Measurements from ENCODE around the gene SLC8A1. TPM values are rescaled to one million over a fixed set of nuclear protein-coding genes. Genes with fewer than 3 reads are reported as not detected.

The SLC8A1 gene
- total and polyA plus RNA-seq, 2 of the 13 experiments (the other 11 are each of a cell fraction or from before 2014, with no cell fraction given): not detected

DNA sequence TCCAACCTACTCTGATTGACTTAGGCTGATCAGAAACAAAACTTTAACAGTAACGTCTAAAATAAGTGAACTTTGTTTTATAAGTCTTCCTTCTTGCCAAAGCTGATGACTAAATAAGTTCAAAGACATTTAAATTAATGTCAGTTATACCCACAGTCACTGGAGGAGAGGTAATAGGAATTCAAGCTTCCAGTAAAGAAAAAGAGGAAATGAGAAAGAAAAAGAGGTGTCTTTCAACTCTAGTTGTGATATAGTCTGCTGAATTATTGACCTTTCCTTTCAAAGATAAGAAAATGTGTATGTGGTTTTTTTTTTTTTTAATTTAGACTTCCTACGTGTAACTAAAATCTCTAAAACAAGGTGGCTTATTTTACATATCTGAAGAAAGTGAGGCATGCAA lies 191.5 kb downstream of the SLC8A1 start (continued):
- TF ChIP-seq, protein P1, sequence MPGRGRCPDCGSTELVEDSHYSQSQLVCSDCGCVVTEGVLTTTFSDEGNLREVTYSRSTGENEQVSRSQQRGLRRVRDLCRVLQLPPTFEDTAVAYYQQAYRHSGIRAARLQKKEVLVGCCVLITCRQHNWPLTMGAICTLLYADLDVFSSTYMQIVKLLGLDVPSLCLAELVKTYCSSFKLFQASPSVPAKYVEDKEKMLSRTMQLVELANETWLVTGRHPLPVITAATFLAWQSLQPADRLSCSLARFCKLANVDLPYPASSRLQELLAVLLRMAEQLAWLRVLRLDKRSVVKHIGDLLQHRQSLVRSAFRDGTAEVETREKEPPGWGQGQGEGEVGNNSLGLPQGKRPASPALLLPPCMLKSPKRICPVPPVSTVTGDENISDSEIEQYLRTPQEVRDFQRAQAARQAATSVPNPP (CRISPR knock-in tag; IDR thresholded peaks at IDR 0.05): no peak
- no peak for TF ChIP-seq SUZ12 (IDR thresholded peaks at IDR 0.05; ENCODE audit: low read depth, low read length)
- no peak for TF ChIP-seq ZNF557 (CRISPR knock-in tag; IDR thresholded peaks at IDR 0.05)
- no peak for TF ChIP-seq ARNT (IDR thresholded peaks at IDR 0.05)
- TF ChIP-seq ONECUT2 (CRISPR knock-in tag; IDR thresholded peaks at IDR 0.05): no peak
- TF ChIP-seq EP300 (IDR thresholded peaks at IDR 0.05; ENCODE audit: low read depth in 2 of 2, low read length in 2 of 2): no peak
- TF ChIP-seq EP300 (CRISPR knock-in tag; IDR thresholded peaks at IDR 0.05; ENCODE audit: borderline replicate concordance): no peak
- TF ChIP-seq TCF12 (IDR thresholded peaks at IDR 0.05): no peak
- no peak for TF ChIP-seq TCF12 (CRISPR knock-in tag; IDR thresholded peaks at IDR 0.05)
- TF ChIP-seq, protein P2, sequence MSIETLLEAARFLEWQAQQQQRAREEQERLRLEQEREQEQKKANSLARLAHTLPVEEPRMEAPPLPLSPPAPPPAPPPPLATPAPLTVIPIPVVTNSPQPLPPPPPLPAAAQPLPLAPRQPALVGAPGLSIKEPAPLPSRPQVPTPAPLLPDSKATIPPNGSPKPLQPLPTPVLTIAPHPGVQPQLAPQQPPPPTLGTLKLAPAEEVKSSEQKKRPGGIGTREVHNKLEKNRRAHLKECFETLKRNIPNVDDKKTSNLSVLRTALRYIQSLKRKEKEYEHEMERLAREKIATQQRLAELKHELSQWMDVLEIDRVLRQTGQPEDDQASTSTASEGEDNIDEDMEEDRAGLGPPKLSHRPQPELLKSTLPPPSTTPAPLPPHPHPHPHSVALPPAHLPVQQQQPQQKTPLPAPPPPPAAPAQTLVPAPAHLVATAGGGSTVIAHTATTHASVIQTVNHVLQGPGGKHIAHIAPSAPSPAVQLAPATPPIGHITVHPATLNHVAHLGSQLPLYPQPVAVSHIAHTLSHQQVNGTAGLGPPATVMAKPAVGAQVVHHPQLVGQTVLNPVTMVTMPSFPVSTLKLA (IDR thresholded peaks at IDR 0.05): no peak
- TF ChIP-seq ARID2 (CRISPR knock-in tag; IDR thresholded peaks at IDR 0.05; ENCODE audit: borderline replicate concordance): no peak
- TF ChIP-seq KLF16 (CRISPR knock-in tag; IDR thresholded peaks at IDR 0.05): no peak
- no peak for TF ChIP-seq MEIS1 (CRISPR knock-in tag; IDR thresholded peaks at IDR 0.05; ENCODE audit: borderline replicate concordance)
- TF ChIP-seq, protein P3, sequence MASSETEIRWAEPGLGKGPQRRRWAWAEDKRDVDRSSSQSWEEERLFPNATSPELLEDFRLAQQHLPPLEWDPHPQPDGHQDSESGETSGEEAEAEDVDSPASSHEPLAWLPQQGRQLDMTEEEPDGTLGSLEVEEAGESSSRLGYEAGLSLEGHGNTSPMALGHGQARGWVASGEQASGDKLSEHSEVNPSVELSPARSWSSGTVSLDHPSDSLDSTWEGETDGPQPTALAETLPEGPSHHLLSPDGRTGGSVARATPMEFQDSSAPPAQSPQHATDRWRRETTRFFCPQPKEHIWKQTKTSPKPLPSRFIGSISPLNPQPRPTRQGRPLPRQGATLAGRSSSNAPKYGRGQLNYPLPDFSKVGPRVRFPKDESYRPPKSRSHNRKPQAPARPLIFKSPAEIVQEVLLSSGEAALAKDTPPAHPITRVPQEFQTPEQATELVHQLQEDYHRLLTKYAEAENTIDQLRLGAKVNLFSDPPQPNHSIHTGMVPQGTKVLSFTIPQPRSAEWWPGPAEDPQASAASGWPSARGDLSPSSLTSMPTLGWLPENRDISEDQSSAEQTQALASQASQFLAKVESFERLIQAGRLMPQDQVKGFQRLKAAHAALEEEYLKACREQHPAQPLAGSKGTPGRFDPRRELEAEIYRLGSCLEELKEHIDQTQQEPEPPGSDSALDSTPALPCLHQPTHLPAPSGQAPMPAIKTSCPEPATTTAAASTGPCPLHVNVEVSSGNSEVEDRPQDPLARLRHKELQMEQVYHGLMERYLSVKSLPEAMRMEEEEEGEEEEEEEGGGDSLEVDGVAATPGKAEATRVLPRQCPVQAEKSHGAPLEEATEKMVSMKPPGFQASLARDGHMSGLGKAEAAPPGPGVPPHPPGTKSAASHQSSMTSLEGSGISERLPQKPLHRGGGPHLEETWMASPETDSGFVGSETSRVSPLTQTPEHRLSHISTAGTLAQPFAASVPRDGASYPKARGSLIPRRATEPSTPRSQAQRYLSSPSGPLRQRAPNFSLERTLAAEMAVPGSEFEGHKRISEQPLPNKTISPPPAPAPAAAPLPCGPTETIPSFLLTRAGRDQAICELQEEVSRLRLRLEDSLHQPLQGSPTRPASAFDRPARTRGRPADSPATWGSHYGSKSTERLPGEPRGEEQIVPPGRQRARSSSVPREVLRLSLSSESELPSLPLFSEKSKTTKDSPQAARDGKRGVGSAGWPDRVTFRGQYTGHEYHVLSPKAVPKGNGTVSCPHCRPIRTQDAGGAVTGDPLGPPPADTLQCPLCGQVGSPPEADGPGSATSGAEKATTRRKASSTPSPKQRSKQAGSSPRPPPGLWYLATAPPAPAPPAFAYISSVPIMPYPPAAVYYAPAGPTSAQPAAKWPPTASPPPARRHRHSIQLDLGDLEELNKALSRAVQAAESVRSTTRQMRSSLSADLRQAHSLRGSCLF (CRISPR knock-in tag; IDR thresholded peaks at IDR 0.05; ENCODE audit: borderline replicate concordance): no peak
- no peak for TF ChIP-seq ZFP82 (CRISPR knock-in tag; IDR thresholded peaks at IDR 0.05; ENCODE audit: borderline replicate concordance)
